GM12801 (cell line): ENCODE data around the gene LENG1.

Experiments used
- TF ChIP-seq, protein P1 (sequence below): IDR thresholded peaks from one replicate; pipeline ENCODE4 v1.5.1; 2011; ENCODE audit warnings: control low read depth; ENCODE audit not compliant: insufficient read length; ENCODE audit errors: extremely low read depth

The LENG1 gene

GRCh38 chr19:54173951-54174834 is 14.7 kb upstream of the LENG1 start:
- TF ChIP-seq, protein P1, sequence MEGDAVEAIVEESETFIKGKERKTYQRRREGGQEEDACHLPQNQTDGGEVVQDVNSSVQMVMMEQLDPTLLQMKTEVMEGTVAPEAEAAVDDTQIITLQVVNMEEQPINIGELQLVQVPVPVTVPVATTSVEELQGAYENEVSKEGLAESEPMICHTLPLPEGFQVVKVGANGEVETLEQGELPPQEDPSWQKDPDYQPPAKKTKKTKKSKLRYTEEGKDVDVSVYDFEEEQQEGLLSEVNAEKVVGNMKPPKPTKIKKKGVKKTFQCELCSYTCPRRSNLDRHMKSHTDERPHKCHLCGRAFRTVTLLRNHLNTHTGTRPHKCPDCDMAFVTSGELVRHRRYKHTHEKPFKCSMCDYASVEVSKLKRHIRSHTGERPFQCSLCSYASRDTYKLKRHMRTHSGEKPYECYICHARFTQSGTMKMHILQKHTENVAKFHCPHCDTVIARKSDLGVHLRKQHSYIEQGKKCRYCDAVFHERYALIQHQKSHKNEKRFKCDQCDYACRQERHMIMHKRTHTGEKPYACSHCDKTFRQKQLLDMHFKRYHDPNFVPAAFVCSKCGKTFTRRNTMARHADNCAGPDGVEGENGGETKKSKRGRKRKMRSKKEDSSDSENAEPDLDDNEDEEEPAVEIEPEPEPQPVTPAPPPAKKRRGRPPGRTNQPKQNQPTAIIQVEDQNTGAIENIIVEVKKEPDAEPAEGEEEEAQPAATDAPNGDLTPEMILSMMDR = no peak

DNA sequence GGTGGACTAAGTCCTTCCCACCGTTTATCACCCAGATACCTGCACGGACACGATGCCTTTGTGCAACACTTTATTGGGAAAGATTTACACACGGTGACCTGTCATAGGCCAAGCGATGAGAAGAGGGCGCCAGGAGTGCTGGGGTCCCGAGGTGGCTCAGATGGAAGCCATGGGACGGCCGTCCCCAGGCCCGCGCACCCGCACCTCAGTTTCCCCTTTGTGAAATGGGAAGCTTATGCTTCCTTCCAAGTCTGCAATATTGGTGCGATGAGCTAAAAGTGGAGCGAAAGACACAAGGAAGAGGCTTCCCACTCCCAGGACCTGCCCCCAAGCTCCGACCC is 13.8 kb upstream of the LENG1 start:
- TF ChIP-seq, protein P1 = no peak

DNA sequence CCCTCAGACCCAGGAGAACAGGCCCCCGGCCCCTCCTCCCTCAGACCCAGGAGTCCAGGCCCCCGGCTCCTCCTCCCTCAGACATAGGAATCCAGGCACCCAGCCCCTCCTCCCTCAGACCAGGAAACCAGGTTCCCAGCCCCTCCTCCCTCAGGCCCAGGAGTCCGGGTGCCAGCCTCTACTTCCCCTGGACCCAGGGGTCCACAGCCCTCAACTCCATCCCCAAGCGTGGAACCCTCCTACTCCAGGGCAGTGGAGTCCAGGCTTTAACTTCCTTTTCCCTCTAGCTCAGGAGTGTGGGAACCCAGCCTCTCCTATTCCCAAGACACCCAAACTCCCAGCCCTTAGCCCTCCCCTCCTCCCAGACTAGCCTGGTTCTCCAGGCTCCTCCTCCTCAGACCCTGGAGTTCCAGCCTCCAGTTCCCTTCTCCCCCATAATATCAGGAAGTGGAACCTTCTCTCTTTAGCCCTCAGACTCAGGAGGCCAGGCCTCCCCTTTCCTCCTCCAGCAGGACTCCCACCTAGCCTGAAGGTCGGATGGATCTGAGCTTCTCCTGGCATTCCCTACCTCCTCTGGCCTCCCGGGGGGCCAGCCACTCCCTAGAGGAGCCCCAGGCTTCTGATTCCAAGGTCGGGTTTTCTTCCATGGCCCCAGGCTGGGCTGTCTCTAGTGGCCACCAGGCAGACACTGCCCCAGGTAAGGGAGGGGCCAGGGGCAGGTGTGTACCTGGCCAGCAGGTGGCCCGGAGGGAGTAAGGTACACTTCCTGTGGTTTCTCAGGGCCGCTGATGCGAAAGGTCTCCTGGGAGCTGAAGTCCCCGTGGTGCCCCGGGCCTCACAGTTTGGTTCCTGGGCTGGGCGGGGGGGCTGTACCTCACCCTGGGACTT is 13.2 kb upstream of the LENG1 start, which contains the start of gene TMC4:
TMC4 (minus strand) TSS at position 690 of the 888 bp plus-strand sequence; CDS start at position 647, 43 bp downstream.
- TF ChIP-seq, protein P1 = no peak

DNA sequence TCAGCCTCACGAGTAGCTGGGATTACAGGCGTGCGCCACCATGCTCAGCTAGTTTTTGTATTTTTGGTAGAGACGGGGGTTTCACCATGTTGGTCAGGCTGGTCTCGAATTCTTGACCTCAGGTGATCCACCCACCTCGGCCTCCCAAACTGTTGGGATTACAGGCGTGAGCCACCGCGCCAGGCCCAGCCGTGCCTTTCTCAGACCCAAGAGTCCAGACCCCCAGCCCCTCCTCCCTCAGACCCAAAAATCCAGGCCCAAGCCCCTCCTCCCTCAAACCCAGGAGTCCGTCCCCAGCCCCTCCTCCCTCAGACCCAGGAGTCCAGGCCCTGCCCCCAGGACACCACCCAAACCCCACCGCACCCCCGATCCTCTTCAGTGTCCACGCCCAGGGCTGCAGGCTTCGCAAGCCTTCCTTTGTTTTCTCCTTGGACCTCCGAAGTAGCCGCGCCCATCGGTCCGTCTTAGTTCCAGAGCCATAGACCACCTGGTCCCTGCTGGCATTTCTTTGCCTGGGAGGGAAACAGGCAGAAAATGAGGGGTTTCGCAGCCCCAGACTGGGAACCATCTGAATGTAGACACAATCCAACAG is 9.7 kb upstream of the LENG1 start:
- TF ChIP-seq, protein P1 = no peak

DNA sequence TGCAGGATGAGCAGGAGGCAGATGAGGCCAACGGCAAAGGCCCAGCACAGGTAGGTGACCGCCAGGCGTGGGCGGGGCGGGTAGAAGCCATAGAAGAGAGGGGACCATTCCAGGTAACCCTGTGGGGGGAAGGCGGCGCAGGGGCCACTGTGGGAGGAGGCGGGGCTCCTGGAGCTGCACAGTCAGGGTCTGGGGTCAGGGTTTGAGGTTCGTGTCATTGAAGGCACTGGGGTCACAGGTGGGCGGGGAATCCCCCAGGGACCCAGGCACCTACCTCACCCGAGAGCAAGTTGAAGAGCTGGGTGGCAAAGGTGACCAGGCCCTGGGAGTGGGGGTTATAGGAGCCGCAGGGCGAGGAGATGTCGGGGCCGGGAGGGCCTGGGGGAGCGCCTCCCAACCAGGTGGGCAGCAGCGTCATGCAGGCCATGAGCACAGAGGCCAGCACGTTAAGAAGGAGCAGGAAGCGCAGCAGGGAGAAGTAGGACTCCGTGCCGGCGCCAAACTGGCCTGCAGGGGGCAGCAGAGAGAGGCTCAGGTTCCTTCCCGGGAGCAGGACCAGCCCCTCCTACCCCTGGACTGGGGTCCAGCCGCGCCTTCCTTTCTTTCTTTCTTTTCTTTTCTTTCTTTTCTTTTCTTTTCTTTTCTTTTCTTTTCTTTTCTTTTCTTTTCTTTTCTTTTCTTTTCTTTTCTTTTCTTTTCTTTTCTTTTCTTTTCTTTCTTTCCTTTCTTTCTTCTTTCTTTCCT is 8.8 kb upstream of the LENG1 start:
- TF ChIP-seq, protein P1 = no peak

GRCh38 chr19:54165222-54165621 is 5.7 kb upstream of the LENG1 start:
- TF ChIP-seq, protein P1 = no peak
